Spleen (tissue), 11 donors: ENCODE data around the gene SORBS1. TPM values are rescaled to one million over a fixed set of nuclear protein-coding genes. Genes with fewer than 3 reads are reported as not detected.

ENCODE experiments used
- DNase-seq: peaks from one replicate; pipeline ENCODE4 v3.0.0-alpha.2; 2020
- H3K27ac ChIP-seq, 8 donors: fragments of 200-600 bp; sonication (generic) in 7 of 8; 1 replicate in 4 of 8; 2 replicates in 4 of 8; pipeline versions ENCODE4 v1.5.0 to v1.8.0; 2016 to 2021; ENCODE audit warnings: inconsistent platforms in 4 of 8, mild to moderate bottlenecking in 4 of 8, moderate library complexity in 1 of 8
- H3K27me3 ChIP-seq, 7 donors: fragments of 200-600 bp; sonication (generic) in 6 of 7; replicated peaks in 1 of 7; 1 replicate in 4 of 7; 2 replicates in 3 of 7; pipeline versions ENCODE4 v1.5.0 to v1.8.0; 2016 to 2021; ENCODE audit warnings: inconsistent platforms in 3 of 7, mild to moderate bottlenecking in 1 of 7
- H3K36me3 ChIP-seq, 6 donors: fragments of 200-600 bp; sonication (generic) in 5 of 6; 1 replicate in 4 of 6; 2 replicates in 2 of 6; pipeline versions ENCODE4 v1.5.0 to v1.8.0; 2016 to 2021; ENCODE audit warnings: inconsistent platforms in 2 of 6
- H3K4me1 ChIP-seq, 6 donors: fragments of 200-600 bp; sonication (generic) in 5 of 6; 1 replicate in 3 of 6; 2 replicates in 3 of 6; pipeline versions ENCODE4 v1.5.0 to v1.8.0; 2016 to 2021; ENCODE audit warnings: inconsistent platforms in 3 of 6
- H3K4me3 ChIP-seq, 8 donors: fragments of 200-600 bp; sonication (generic) in 7 of 8; 1 replicate in 4 of 8; 2 replicates in 4 of 8; pipeline versions ENCODE4 v1.5.0 to v1.8.0; 2016 to 2021; ENCODE audit warnings: inconsistent platforms in 4 of 8, mild to moderate bottlenecking in 4 of 8, moderate library complexity in 2 of 8
- H3K9me3 ChIP-seq, 8 donors: fragments of 200-600 bp; sonication (generic) in 7 of 8; 1 replicate in 4 of 8; 2 replicates in 4 of 8; pipeline versions ENCODE4 v1.5.0 to v1.8.0; 2016 to 2021; ENCODE audit warnings: inconsistent platforms in 4 of 8
- CTCF ChIP-seq, 11 experiments: fragments of 200-600 bp in 7 of 11; fragments of 450-650 bp in 4 of 11; sonication (generic) in 4 of 11; IDR thresholded peaks in 8 of 11; conservative IDR thresholded peaks in 3 of 11; 1 replicate in 7 of 11; 2 replicates in 4 of 11; pipeline versions ENCODE4 v1.4.0 to v1.8.0; 2016 to 2021; ENCODE audit warnings: antibody characterized with exemption in 11 of 11, inconsistent platforms in 4 of 11, mild to moderate bottlenecking in 1 of 11
- POLR2A ChIP-seq, 3 donors: fragments of 450-650 bp; IDR thresholded peaks; one replicate each; pipeline ENCODE4 v1.5.1; 2017; ENCODE audit warnings: antibody characterized with exemption in 3 of 3, mild to moderate bottlenecking in 1 of 3
- POLR2AphosphoS5 ChIP-seq, 3 donors: sonication (generic); formaldehyde crosslinking; IDR thresholded peaks; one replicate each; pipeline ENCODE4 v1.5.1; 2017; ENCODE audit warnings: antibody characterized with exemption in 3 of 3
- WGBS, 5 donors: extraction: QIAGEN DNeasy Blood & Tissue Kit in 3 of 5; methylation state at CpG; one replicate each; pipeline versions ENCODE4 v1.1.5 to v1.1.7; 2013 to 2018; 5-methylcytosine and 5-hydroxymethylcytosine counted together
- intact Hi-C: fragments of 100-400 bp; cut with DNase I; formaldehyde crosslinking; loops from one replicate; pipeline ENCODE4 v1.15.0; 2023; ENCODE audit warnings: low total_unique reads
- polyA plus RNA-seq, 3 donors: library from polyadenylated mRNA; stranded (reverse); fragments of 200-250 nt; gene quantifications; one replicate each; pipeline ENCODE4 v1.2.1, GENCODE V29; 2013
- total RNA-seq, 7 donors: library from RNA; depleted of rRNA in 3 of 7; stranded (reverse); fragments of >200 nt in 3 of 7; fragmentation: NEBNext Ultra II Directional in 4 of 7; extraction: Animal tissue kit (Norgen Biotek cat#: 25700) in 4 of 7; gene quantifications; one replicate each; pipeline versions ENCODE4 v1.1.0 to v1.2.1, GENCODE V29; 2016 to 2021
- donor health status: healthy with polysubstance abuse.
- donor health status: DM: no; HTN: no; CAD: no; lungs with moderate emphysema.
- donor health status: DM: no; HTN: no; CAD: no.
- donor health status: Bipolar disorder and iron deficiency.
- donor health status: healthy.
- donor health status: DM: no; HTN: no; CAD: no.
- donor health status: DM: yes; HTN: yes; CAD: no.

The SORBS1 gene
- total and polyA plus RNA-seq, 10 donors = 2.8 to 30.8 (median 18.1) TPM

- Histone ChIP-seq H3K4me3 (no peak overlapping the region), H3K9me3 (no peaks in the 10 kb centered on the region), H3K27ac (peak overlapping the region in 4 of 8 donors; percentile 7 to 79 (median 70)), H3K4me1 (peaks cover 0 to 19% (median 4%) of the 10 kb centered on the region in 6 donors), H3K36me3 (no peaks in the 10 kb centered on the region), H3K27me3 (no peaks in the 10 kb centered on the region)
- intact Hi-C loops = no loop called here
- 82 to 96% (median 87%) methylated on average over 4 of the region's 4 CpGs for WGBS, 5 donors
- no peak for DNase-seq
- TF ChIP-seq POLR2A (IDR thresholded peaks at IDR 0.05) = no peak
- TF ChIP-seq CTCF (IDR thresholded peaks at IDR 0.05 in 8 of 11, conservative IDR thresholded peaks at IDR 0.05 in 3 of 11) = no peak
- no peak for TF ChIP-seq POLR2AphosphoS5 (IDR thresholded peaks at IDR 0.05)
These were observed 80.2 kb downstream of the SORBS1 start for GRCh38 chr10:95480901-95481491.

GRCh38 chr10:95480102-95480900 lies 80.9 kb downstream of the SORBS1 start:
- Histone ChIP-seq H3K4me3 (no peak overlapping the region), H3K36me3 (no peaks in the 10 kb centered on the region), H3K27me3 (no peaks in the 10 kb centered on the region), H3K9me3 (no peaks in the 10 kb centered on the region), H3K4me1 (peaks cover 0 to 19% (median 3%) of the 10 kb centered on the region in 6 donors), H3K27ac (peak overlapping the region in 6 of 8 donors; percentile 16 to 79 (median 60))
- no peak for DNase-seq
- intact Hi-C loops = no loop called here
- TF ChIP-seq POLR2A (IDR thresholded peaks at IDR 0.05) (peak in 1 of 3 donors; percentile 44), CTCF (IDR thresholded peaks at IDR 0.05 in 8 of 11, conservative IDR thresholded peaks at IDR 0.05 in 3 of 11) (no peak), POLR2AphosphoS5 (IDR thresholded peaks at IDR 0.05) (peak in 1 of 3 donors; percentile 71)
- WGBS, 5 donors = 53 to 62% (median 57%) methylated on average over 11 of the region's 11 CpGs

GRCh38 chr10:95478935-95479334 lies 82.2 kb downstream of the SORBS1 start:
- TF ChIP-seq CTCF (IDR thresholded peaks at IDR 0.05 in 8 of 11, conservative IDR thresholded peaks at IDR 0.05 in 3 of 11) (no peak), POLR2A (IDR thresholded peaks at IDR 0.05) (no peak), POLR2AphosphoS5 (IDR thresholded peaks at IDR 0.05) (no peak)
- WGBS, 5 donors = 41 to 74% (median 65%) methylated on average over 3 of the region's 3 CpGs
- no peaks in the 10 kb centered on the region for H3K27me3 ChIP-seq
- peak overlapping the region in 5 of 8 donors; percentile 5 to 79 (median 27) for H3K27ac ChIP-seq
- intact Hi-C loops = no loop called here
- no peaks in the 10 kb centered on the region for H3K9me3 ChIP-seq
- no peak for DNase-seq
- peaks cover 0 to 19% (median 4%) of the 10 kb centered on the region in 6 donors for H3K4me1 ChIP-seq
- no peaks in the 10 kb centered on the region for H3K36me3 ChIP-seq
- no peak overlapping the region for H3K4me3 ChIP-seq

GRCh38 chr10:95478185-95478584 lies 83.0 kb downstream of the SORBS1 start:
- no peak for TF ChIP-seq POLR2AphosphoS5 (IDR thresholded peaks at IDR 0.05)
- no peak for TF ChIP-seq POLR2A (IDR thresholded peaks at IDR 0.05)
- no peak for TF ChIP-seq CTCF (IDR thresholded peaks at IDR 0.05 in 8 of 11, conservative IDR thresholded peaks at IDR 0.05 in 3 of 11)
- no peak for DNase-seq
- Histone ChIP-seq H3K4me3 (no peak overlapping the region), H3K36me3 (no peaks in the 10 kb centered on the region), H3K4me1 (peaks cover 0 to 19% (median 7%) of the 10 kb centered on the region in 6 donors), H3K27ac (peak overlapping the region in 1 of 8 donors; percentile 79), H3K9me3 (no peaks in the 10 kb centered on the region), H3K27me3 (no peaks in the 10 kb centered on the region)
- intact Hi-C loops = no loop called here
- WGBS, 5 donors = 85 to 100% (median 88%) methylated on average over 1 of the region's 1 CpG
